Measurements from ENCODE around the gene KCNN3. TPM values are rescaled to one million over a fixed set of nuclear protein-coding genes. Genes with fewer than 3 reads are reported as not detected.

KCNN3 gene
- total RNA-seq, 1 donor from 2014 or later: 0.92 TPM

GRCh38 chr1:154735804-154736168, 134.3 kb downstream of the KCNN3 start:
- Mint-ChIP-seq H3K27me3 (ENCODE audit: low read depth) (peaks cover 26% of the 10 kb centered on the region), H3K27ac (ENCODE audit: unreplicated experiment) (no peak overlapping the region), H3K4me1 (ENCODE audit: low read depth) (peaks cover 16% of the 10 kb centered on the region), H3K9me3 (ENCODE audit: low read depth) (peaks cover 5% of the 10 kb centered on the region), H3K36me3 (ENCODE audit: low read depth) (no peaks in the 10 kb centered on the region), H3K4me3 (ENCODE audit: unreplicated experiment) (no peak overlapping the region)
- TF ChIP-seq CTCF (IDR thresholded peaks at IDR 0.05): no peak
- DNase-seq (ENCODE audit: low spot score): no peak

GRCh38 chr1:154735061-154735803, 134.8 kb downstream of the KCNN3 start:
- Mint-ChIP-seq H3K4me1 (ENCODE audit: low read depth) (peaks cover 22% of the 10 kb centered on the region), H3K27ac (ENCODE audit: unreplicated experiment) (no peak overlapping the region), H3K4me3 (ENCODE audit: unreplicated experiment) (no peak overlapping the region), H3K9me3 (ENCODE audit: low read depth) (no peaks in the 10 kb centered on the region), H3K36me3 (ENCODE audit: low read depth) (no peaks in the 10 kb centered on the region), H3K27me3 (ENCODE audit: low read depth) (peaks cover 26% of the 10 kb centered on the region)
- TF ChIP-seq CTCF (IDR thresholded peaks at IDR 0.05): no peak
- DNase-seq (ENCODE audit: low spot score): no peak

DNA sequence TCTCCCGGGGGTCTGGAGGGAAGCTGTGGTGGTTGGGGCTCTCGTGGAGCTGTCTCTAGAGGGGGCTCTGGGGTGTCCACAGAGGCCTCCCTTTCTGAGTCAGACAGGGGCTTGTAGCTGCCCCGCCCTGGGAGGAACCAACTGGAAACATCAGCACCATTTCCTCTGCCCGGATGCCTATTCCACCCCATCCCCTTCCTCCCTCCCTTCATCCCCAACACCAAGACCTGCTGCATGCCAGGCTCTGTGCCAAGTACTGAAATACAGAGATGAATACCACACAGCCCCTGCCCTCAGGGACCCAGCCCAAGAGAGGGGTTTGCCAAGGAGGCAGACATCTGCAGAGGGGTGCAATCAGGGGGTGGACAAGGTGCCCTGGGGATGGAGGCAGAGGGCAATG, 136.5 kb downstream of the KCNN3 start:
- Mint-ChIP-seq H3K27me3 (ENCODE audit: low read depth) (peaks cover 15% of the 10 kb centered on the region), H3K4me1 (ENCODE audit: low read depth) (peaks cover 38% of the 10 kb centered on the region), H3K4me3 (ENCODE audit: unreplicated experiment) (no peak overlapping the region), H3K27ac (ENCODE audit: unreplicated experiment) (no peak overlapping the region), H3K9me3 (ENCODE audit: low read depth) (no peaks in the 10 kb centered on the region), H3K36me3 (ENCODE audit: low read depth) (no peaks in the 10 kb centered on the region)
- TF ChIP-seq CTCF (IDR thresholded peaks at IDR 0.05): no peak
- DNase-seq (ENCODE audit: low spot score): no peak

DNA sequence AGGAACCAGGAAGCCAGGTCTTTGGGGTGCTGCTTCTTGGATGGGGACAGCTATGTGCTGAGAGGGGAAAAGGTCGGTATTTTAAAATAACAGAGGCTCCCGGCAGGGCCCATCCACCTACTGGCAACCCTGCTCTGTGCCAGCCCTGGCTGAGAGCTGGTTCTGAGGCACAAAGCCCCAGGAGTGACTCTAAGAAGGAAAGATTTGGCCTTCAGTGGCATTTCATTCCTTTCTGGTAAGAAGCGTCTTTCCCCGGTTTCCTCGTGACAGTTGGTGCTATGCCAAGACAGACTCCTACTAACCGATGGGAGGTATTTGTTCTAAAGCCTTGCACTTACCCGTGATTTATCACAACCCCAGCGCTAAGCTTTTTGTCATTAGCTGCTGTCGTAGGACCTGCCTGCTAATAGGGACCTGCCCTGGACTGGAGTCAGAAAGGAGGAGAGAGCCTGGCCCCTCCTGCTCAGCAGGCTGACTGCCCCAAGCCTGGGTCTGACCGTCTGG, 139.0 kb downstream of the KCNN3 start:
- peaks cover 54% of the 10 kb centered on the region for H3K4me1 Mint-ChIP-seq (ENCODE audit: low read depth)
- no peaks in the 10 kb centered on the region for H3K9me3 Mint-ChIP-seq (ENCODE audit: low read depth)
- DNase-seq (ENCODE audit: low spot score): no peak
- no peak for TF ChIP-seq CTCF (IDR thresholded peaks at IDR 0.05)
- H3K4me3 Mint-ChIP-seq (ENCODE audit: unreplicated experiment): no peak overlapping the region
- H3K27me3 Mint-ChIP-seq (ENCODE audit: low read depth): no peaks in the 10 kb centered on the region
- H3K36me3 Mint-ChIP-seq (ENCODE audit: low read depth): no peaks in the 10 kb centered on the region
- H3K27ac Mint-ChIP-seq (ENCODE audit: unreplicated experiment): peak overlapping the region; percentile 95

DNA sequence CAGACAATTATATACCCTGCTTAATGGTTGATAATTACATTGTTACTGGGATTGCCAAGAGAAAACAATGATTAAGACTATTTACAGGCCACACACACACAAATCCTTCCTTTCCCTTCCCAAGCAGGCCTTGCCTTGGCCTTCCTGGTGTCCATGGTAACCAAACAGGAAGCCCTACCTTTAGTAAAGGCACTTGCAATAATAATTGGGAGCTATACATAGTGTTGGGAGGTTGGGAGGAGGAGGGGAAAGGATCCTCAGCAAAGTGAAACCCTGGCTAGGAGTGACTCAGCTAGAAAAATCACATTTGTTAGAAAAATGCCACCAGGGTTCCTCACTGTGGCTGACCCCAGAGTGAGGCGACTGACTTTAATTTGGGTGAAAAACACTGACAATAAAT, 139.8 kb downstream of the KCNN3 start:
- Mint-ChIP-seq H3K4me3 (ENCODE audit: unreplicated experiment) (no peak overlapping the region), H3K27me3 (ENCODE audit: low read depth) (no peaks in the 10 kb centered on the region), H3K9me3 (ENCODE audit: low read depth) (no peaks in the 10 kb centered on the region), H3K36me3 (ENCODE audit: low read depth) (no peaks in the 10 kb centered on the region), H3K4me1 (ENCODE audit: low read depth) (peaks cover 55% of the 10 kb centered on the region), H3K27ac (ENCODE audit: unreplicated experiment) (peak overlapping the region; percentile 95)
- no peak for DNase-seq (ENCODE audit: low spot score)
- no peak for TF ChIP-seq CTCF (IDR thresholded peaks at IDR 0.05)
